HG02870 (cell line): ENCODE data around the gene CREG2.

Experiments used
- ATAC-seq: cut with Tn5 transposase; IDR thresholded peaks from one replicate; pipeline ENCODE4 v1.9.1; 2021; ENCODE audit warnings: mild to moderate bottlenecking, moderate library complexity; ENCODE audit not compliant: unreplicated experiment

CREG2 gene, protein sequence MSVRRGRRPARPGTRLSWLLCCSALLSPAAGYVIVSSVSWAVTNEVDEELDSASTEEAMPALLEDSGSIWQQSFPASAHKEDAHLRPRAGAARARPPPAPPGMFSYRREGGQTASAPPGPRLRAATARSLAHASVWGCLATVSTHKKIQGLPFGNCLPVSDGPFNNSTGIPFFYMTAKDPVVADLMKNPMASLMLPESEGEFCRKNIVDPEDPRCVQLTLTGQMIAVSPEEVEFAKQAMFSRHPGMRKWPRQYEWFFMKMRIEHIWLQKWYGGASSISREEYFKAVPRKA

DNA sequence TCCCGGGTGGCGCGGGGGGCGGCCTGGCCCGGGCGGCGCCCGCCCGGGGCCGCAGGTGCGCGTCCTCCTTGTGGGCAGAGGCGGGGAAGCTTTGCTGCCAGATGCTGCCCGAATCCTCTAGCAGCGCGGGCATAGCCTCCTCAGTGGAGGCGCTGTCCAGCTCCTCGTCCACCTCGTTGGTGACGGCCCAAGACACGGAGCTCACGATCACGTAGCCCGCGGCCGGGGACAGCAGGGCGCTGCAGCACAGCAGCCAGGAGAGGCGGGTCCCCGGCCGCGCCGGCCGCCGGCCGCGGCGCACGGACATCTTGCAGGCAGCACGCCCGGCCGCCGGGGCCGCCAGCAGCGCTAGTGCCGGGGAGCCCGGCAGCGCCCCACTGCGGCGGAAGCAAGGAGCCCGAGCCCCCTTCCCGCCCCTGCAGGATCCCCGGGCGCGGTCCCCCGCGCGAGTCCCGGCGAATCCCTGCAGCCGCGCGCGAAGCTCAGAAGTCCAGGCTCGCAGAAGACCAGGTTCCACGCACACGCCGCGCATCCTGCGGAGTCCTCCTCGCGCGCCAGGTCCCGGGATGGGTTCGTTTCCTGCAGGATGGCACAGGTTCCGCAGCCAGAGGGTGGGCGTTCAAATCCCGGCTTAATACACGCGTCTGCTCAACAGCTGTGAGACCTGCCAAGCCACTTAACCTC is at the start of gene CREG2:
Gene CREG2, minus strand, starts transcription at position 353 of the 684 bp plus-strand sequence. Its CDS starts 46 bp downstream, at position 307.
- no peak for ATAC-seq

GRCh38 chr2:101435001-101435862 is 47.9 kb upstream of the CREG2 start:
- ATAC-seq: no peak

DNA sequence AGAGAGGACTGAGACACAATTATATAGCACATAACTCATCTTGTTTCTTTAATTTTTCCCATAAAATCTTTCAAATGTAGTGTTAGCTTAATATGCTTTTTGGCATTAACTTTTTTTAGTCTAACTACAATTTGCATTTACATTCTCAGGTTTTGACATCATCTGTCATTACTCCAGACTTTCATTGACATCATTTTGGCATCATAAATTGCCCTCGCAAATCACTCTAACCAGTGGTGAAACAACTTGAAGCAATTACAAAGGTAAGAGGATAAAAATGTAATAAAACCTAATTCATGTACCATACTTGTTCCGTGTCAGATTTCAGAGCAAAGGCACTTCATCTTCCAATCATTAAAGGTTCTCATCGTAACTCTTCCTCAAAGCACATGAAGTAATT is 46.2 kb upstream of the CREG2 start:
- ATAC-seq: no peak

DNA sequence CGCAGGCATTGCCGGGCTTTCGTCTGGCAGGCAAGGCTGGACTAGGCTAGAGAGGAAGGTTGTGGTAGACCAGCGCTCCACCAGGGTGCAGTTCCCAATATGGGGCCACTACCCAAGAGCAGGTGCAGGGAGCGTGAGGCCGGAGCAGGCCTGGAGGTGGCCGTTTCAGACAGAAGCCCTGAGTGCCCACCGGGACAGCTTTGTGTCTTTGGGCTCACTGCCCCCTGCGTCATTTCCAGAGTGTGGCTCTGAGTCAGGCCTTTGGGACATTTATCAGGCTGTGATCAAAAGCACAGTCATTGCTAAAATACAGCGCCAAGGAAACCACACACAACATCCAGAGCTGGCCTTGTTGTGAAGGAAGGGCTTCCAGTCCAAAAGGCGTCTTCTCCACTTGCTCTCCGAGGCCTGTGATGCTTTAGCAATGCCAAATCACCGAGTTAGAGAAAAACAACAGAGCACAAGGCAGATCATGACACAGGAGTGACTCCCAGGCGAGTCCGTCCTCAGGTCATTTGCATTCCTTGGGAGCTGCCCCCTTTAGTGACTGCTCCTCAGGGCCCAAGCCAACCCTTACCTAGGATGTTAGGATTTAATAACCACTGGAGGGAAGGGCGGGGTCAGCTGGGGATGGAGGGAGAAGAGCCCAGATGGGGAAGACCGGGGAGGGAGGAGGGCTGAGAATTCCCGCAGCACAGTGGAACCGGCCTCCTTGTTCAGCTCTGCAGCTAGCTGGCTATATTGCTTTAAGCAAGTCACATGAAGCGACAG is 45.3 kb upstream of the CREG2 start:
- no peak for ATAC-seq

- no peak for ATAC-seq
Observed at GRCh38 chr2:101431486-101431885, 44.2 kb upstream of the CREG2 start.

DNA sequence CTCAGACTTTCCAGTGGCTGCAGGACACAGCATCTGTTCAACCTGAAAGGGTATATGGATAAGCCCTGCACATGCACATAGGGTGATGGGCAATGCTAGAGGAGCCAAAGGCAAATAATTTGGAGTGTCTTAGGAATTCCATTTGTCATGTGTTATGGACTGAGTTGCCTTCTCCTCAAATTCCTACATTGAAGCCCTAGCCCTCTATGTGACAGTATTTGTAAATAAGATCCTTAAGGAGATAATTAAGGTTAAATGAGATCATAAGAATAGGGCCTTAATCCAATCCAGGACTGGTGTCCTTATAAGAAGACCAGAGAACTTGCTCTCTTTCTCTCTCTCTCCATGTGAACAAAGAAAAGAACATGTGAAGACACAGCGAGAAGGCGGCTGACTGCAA is 42.9 kb upstream of the CREG2 start:
- ATAC-seq: no peak

- no peak for ATAC-seq
Observed at GRCh38 chr2:101429453-101429852, 42.1 kb upstream of the CREG2 start.

DNA sequence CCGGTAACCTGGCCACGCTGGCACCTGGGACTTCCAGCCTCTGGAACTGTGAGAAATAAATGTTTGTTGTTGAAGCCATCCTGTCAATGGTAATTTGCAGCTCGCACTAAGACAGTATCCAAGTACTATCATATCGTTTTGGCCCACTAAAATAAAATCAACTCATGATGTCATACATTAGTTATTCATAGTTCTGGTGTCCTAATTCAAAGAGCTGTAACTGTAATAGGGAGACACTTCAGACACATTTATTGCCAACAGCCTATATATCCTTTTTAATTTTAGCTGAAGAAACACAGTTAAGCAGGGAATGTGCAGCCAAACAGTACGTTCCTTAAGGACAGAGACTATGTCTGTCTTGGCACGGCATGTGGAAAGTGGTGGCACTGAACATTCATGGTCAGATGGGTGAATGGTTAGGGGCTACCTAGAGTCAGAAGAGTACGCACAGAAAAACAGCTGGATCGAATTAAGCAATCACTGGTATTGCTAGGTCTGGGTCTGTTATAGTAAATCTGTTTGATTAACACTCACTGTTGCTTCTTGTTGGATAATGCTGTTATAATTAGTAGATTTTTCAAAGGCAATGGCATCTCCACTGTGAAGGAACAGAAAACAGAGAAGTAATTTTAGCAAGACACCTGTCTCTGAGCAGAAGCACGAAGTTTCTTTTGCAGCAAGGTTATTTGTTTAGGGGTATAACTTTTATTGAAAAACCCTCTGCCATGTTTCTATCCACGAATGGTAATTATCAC is 41.3 kb upstream of the CREG2 start:
- no peak for ATAC-seq

GRCh38 chr2:101427743-101428142 is 40.4 kb upstream of the CREG2 start:
- no peak for ATAC-seq

DNA sequence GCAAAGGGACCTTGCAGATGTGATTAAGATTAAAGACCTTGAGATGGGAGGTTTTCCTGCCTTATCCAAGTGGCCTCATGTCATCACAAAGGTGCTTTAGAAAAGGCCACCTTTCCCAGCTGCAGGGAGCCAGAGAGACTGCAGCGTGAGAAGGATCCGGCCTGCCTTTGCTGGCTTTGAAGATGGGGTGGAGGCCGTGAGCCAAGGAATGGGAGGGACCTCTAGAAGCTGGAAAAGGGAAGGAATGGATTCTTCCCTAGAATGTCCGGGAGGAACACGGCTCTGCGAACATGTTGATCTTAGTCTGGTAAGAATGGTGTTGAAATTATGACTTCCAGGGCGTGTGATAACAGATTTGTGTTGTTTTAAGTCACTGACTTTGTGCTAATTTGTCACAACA is 39.9 kb upstream of the CREG2 start:
- no peak for ATAC-seq

DNA sequence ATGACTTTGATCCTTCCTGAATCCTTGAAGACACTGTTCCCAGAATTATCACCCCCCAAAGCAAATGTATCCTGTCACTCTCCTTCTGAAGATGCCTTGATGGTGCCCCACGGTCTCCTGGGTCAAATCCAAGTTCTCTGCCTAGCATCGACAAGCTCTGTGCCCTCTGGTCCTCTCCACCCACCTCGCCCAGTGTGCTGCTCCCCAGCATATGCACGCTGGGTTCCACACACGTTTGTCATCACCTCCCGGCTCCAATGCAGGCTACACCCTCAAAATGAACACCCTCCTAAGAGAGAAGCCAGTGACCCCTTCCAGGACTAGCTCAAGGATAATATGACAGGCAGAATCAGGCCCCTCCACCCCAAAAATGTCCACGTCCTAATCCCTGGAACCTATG is 39.5 kb upstream of the CREG2 start:
- no peak for ATAC-seq

DNA sequence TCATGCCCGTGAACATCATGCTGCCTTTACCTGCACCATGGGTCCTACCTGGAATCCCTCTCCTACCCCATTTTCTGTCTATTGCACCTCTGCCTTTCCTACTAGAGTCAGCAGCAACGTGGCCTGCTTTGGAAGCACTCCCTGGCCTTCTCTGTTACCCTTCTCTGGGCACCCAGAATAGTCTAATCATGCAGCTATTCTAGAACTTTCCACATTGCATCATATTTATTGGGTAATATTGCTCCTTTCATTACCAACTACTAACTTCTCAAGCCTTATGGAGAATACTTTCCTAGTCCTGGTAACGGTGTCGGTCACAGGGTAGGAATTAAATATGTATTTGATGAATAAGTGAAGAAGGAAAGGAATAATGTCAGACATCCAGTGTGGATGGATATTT is 33.3 kb upstream of the CREG2 start:
- ATAC-seq: no peak

DNA sequence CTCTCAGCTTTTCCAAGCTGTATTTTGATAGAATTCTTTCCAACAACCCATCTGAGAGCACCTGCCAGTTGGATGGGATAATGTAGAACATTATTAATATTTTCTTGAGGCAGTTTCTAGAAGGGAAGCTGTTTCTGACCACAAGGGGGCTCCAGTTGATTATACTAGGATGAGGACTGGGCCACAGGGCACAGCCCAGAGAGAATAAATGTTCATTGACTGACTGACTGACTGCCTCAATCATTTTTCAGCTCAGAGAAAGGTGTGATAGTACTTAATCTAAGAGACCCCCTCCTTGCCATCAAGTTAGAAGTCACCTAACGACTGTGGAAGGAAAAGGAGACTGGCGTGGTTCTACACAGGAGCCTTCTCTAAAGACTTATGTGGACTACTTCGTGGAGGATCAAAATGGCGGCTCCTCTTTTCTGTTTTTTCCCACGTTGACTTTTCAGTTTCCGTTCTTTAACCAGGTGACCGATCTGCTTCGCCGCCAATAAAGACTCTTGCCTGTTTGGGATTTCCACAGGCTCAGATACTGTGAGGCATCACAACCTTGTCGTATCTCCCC is 31.9 kb upstream of the CREG2 start:
- no peak for ATAC-seq

DNA sequence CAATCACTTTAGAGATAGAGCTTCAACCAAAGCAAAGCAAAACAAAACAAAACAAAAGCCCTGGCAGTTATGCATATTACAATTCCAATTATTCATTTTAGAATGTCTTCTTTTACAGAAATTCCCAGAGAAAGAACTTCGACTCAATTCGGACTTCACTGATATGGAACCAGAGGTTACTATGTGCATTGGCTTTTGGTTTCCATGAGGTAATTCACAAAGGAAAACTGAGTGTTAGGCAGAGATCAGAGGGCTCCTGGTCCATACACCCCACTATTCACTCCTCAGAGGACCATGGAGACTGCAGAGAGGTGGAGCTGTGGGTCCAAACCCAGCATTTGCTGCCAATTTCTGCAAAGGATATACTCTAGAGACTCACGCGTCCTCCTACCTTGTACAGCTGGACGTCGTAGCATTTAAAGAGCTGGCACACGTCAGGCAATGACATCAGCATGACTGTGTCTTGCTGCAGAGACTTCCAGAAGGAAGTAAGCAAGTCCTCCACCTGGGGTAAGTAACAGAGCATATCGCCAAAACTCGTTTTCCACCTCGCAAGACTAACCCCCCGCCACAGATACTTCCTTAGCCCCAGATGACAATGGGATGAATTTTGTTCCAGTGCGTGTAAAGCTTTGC is 31.3 kb upstream of the CREG2 start:
- no peak for ATAC-seq

DNA sequence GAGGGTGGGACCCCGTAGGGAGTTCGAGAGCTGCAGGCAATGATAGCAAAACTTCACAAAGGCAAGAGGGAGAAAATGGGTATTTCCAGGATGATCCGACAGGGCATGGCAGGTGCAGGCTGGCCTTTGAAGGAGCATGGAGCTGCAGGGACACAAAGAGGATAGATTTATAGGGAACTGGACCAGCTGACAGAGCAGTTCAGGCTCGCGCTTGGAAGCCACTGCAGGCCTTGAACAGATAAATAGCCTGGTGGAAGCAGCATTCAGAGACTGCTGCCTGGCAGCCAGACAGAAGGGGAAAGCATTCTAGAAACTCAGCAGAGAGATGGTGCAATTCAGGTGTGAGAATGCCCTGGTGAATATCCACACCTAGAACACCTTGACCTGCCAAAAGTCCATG is 29.3 kb upstream of the CREG2 start:
- no peak for ATAC-seq

- no peak for ATAC-seq
Observed at GRCh38 chr2:101415884-101416283, 28.6 kb upstream of the CREG2 start.

GRCh38 chr2:101415220-101415619 is 27.9 kb upstream of the CREG2 start:
- ATAC-seq: no peak

- ATAC-seq: no peak
Observed at GRCh38 chr2:101412092-101412694, 24.9 kb upstream of the CREG2 start.

DNA sequence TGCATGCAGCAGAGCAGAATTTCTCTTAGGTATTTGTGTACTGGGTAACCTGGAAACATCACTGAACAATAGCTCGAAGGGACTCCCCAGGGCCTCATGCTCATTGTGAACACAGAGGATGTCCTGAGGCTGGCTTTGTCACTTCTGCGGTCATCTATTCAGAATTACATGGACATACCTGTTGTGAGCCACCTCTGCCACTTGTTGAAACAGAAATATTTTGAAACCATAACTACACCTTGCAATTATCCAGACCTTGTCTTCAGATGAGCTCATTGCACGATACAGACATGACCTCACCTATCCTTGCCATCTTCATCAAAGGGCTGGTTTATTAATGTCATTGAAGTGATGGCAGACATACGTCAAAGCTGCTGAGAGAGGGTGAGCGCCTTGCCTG is 23.4 kb upstream of the CREG2 start:
- ATAC-seq: no peak
